ENCODE data around the gene ARHGAP20.

DNA sequence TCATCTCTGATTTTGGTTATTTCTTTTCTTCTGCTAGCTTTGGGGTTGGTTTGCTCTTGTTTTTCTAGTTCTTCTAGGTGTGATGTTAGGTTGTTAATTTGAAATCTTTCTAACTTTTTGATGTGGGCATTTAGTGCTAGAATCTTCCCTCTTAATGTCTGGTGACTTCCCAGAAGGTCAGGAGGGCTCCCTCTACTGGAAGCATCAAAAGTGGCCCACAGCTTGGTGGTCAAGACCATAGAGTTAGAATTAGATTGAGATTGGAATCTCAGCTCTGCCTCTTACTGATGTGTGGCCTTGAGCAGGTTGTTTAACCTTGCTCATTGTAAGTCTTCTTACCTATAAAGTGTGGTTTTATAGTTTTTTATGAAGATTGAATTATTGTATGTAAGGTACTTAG is 183.2 kb downstream of the ARHGAP20 start:
- TF ChIP-seq, protein P1, sequence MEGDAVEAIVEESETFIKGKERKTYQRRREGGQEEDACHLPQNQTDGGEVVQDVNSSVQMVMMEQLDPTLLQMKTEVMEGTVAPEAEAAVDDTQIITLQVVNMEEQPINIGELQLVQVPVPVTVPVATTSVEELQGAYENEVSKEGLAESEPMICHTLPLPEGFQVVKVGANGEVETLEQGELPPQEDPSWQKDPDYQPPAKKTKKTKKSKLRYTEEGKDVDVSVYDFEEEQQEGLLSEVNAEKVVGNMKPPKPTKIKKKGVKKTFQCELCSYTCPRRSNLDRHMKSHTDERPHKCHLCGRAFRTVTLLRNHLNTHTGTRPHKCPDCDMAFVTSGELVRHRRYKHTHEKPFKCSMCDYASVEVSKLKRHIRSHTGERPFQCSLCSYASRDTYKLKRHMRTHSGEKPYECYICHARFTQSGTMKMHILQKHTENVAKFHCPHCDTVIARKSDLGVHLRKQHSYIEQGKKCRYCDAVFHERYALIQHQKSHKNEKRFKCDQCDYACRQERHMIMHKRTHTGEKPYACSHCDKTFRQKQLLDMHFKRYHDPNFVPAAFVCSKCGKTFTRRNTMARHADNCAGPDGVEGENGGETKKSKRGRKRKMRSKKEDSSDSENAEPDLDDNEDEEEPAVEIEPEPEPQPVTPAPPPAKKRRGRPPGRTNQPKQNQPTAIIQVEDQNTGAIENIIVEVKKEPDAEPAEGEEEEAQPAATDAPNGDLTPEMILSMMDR (conservative IDR thresholded peaks at IDR 0.05), result peak; percentile 59; the same call in 1 of the 2 replicates
- no peak for TF ChIP-seq EZH2 (IDR thresholded peaks at IDR 0.05; ENCODE audit: low read depth)

Data from PC-9 (cell line).